Measurements from ENCODE around the gene REPS2.

DNA sequence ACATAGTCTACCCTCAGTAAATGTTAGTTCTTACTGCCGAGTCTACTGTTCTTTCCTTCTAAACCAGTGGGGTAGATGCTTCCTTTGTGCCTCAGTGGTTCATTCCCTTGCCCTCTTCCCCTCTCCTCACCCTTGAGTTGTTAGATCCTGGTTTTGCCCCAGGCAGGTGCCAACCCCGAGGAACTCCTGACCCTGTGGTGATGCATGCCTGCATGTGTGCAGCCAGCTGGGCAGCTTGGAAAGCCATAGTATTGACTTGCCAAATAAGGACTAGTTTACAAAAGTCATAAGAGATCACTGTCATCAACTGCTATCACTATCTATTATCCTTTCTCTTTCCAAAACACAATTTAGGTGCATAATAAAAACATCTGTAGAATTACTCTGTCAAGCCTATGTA is 50.9 kb downstream of the REPS2 start:
- TF ChIP-seq, protein P1, sequence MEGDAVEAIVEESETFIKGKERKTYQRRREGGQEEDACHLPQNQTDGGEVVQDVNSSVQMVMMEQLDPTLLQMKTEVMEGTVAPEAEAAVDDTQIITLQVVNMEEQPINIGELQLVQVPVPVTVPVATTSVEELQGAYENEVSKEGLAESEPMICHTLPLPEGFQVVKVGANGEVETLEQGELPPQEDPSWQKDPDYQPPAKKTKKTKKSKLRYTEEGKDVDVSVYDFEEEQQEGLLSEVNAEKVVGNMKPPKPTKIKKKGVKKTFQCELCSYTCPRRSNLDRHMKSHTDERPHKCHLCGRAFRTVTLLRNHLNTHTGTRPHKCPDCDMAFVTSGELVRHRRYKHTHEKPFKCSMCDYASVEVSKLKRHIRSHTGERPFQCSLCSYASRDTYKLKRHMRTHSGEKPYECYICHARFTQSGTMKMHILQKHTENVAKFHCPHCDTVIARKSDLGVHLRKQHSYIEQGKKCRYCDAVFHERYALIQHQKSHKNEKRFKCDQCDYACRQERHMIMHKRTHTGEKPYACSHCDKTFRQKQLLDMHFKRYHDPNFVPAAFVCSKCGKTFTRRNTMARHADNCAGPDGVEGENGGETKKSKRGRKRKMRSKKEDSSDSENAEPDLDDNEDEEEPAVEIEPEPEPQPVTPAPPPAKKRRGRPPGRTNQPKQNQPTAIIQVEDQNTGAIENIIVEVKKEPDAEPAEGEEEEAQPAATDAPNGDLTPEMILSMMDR (IDR thresholded peaks at IDR 0.05), result no peak
- no peak for TF ChIP-seq POLR2A (IDR thresholded peaks at IDR 0.05)
